GM13976 (cell line): ENCODE measurements around the gene MTAP.

Experiments used
- DNase-seq: peaks from one replicate; pipeline ENCODE4 v3.0.0; 2012; ENCODE audit warnings: low spot score
- in situ Hi-C: fragments of 300-500 bp; cut with MboI; formaldehyde crosslinking; loops from one replicate; pipeline ENCODE4 v1.12.0; 2022; ENCODE audit warnings: low sequenced_read_pairs, mixed read lengths, inconsistent platforms; ENCODE audit not compliant: unreplicated experiment
- TF ChIP-seq, protein P1 (sequence below): IDR thresholded peaks from 2 replicates; pipeline ENCODE4 v1.5.1; 2012; ENCODE audit warnings: borderline replicate concordance, mild to moderate bottlenecking; ENCODE audit not compliant: insufficient read depth; ENCODE audit errors: extremely low read depth, missing control alignments, control extremely low read depth

MTAP gene

DNA sequence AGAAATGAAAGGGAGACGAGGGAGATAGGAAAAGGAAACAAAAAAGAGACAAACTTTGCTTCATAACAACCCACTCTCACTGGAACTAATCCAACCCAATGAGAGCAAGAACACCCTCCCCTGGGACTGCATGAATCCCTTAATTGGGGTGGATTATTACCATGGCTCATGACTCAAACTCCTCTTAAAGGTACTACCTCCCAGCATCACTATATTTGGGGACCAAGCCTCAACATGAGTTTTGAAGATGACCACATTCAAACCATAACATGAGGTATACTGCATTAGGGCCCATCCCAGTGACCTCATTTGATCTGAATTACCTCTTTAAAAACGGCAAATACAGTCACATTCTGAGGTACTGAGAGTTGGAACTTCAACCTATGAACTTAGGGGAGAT lies 8.0 kb downstream of the MTAP start:
- DNase-seq: no peak
- in situ Hi-C loops: loop anchor here (25.0 kb wide), 2 partner anchors 227 to 652 kb away; no protein-coding TSS in a partner anchor

DNA sequence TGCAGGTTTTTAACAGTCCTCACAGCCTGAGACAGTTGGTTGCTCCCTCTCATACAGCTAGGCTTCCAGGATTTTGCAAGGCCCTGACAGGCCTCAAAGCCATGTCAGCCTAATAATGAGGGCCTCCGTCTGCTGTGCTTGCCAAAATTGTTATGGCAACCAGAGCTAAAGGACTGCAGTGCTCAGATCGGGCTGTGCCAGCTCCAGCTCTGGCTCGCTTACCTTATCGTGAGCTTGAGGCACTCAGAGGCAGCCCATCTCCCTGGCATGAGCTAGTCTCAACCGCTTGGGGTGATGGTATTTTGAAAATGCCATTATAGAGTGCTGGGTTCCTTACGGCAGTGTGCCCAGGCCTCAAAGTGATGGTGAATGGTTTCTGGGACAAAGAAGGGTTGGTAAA lies 8.4 kb downstream of the MTAP start:
- TF ChIP-seq, protein P1, sequence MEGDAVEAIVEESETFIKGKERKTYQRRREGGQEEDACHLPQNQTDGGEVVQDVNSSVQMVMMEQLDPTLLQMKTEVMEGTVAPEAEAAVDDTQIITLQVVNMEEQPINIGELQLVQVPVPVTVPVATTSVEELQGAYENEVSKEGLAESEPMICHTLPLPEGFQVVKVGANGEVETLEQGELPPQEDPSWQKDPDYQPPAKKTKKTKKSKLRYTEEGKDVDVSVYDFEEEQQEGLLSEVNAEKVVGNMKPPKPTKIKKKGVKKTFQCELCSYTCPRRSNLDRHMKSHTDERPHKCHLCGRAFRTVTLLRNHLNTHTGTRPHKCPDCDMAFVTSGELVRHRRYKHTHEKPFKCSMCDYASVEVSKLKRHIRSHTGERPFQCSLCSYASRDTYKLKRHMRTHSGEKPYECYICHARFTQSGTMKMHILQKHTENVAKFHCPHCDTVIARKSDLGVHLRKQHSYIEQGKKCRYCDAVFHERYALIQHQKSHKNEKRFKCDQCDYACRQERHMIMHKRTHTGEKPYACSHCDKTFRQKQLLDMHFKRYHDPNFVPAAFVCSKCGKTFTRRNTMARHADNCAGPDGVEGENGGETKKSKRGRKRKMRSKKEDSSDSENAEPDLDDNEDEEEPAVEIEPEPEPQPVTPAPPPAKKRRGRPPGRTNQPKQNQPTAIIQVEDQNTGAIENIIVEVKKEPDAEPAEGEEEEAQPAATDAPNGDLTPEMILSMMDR: no peak
- in situ Hi-C loops: loop anchor here (25.0 kb wide), 2 partner anchors 226 to 651 kb away; no protein-coding TSS in a partner anchor
- DNase-seq: no peak

More for the DNA sequence above, 8.0 kb downstream of the MTAP start:
- TF ChIP-seq, protein P1: no peak

DNA sequence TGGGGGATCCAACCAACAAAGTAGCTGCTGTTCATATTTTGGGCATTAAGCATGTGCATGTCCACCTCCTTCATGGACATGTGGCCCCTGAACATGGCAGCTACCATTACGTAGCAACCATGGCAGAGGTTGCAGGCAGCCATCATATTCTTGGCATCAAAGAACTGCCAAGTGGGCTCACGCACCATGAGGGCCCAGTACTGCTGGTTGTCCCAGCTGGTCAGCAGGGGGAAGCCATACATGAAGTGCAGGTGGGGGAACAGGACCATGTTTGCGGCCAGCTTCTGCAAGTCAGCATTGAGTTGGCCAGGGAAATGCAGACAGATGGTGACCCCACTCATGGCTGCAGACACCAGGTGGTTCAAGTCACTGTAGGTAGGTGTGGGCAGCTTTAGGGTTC lies 9.5 kb downstream of the MTAP start:
- TF ChIP-seq, protein P1: no peak
- in situ Hi-C loops: loop anchor here (25.0 kb wide), 2 partner anchors 225 to 650 kb away; no protein-coding TSS in a partner anchor
- DNase-seq: no peak

DNA sequence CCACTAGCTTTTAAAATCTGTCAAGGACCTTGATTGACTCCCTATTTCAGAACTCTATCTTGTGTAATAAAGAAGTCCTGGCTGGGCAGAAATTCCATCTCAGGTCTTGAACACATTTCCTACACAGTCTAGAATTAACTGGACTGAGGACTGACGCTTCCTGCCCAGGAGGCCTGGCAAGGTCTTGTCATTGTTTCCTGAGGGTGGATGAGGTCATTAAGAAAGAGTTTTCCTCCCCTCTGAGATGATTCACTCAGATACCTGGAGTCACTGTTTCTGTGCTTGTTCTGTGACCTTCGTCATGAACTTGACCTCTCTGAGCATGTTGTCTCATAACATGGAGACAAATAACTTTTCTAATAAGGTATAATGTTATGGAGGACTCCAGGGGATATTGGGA lies 10.0 kb downstream of the MTAP start:
- in situ Hi-C loops: loop anchor here (25.0 kb wide), 2 partner anchors 225 to 650 kb away; no protein-coding TSS in a partner anchor
- TF ChIP-seq, protein P1: no peak
- DNase-seq: no peak

DNA sequence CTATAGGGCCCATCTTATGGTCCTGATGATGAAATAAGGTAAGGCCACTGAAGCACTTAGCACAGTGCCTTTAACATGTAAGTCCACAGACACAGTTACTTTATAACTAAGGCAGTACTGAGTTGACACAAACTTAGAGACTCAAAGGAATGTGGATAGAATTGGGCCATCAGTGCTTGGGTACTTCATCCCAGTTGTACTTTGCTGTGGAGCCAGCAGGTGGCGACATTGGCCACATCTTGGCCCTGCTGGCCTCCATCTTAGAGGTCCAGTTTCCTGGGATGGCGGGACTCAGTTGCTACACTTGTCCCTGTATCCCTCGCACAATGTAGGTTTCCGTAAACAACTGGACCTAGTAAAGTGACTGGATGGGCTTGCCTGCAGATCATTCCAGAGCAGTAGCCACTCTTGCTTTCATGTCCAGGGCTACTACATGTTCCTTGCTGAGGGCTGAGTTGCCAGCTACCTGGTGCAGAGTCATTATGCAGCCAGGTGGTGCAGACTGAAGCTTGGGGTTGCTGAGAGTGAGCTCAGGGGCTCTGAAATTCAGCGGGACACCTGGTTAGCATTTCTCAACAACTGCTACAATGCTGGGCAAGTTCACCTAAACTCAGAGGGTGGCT lies 10.6 kb downstream of the MTAP start:
- DNase-seq: peak; percentile 59
- TF ChIP-seq, protein P1: peak; percentile 85
- in situ Hi-C loops: loop anchor here (25.0 kb wide), 2 partner anchors 224 to 649 kb away; no protein-coding TSS in a partner anchor

DNA sequence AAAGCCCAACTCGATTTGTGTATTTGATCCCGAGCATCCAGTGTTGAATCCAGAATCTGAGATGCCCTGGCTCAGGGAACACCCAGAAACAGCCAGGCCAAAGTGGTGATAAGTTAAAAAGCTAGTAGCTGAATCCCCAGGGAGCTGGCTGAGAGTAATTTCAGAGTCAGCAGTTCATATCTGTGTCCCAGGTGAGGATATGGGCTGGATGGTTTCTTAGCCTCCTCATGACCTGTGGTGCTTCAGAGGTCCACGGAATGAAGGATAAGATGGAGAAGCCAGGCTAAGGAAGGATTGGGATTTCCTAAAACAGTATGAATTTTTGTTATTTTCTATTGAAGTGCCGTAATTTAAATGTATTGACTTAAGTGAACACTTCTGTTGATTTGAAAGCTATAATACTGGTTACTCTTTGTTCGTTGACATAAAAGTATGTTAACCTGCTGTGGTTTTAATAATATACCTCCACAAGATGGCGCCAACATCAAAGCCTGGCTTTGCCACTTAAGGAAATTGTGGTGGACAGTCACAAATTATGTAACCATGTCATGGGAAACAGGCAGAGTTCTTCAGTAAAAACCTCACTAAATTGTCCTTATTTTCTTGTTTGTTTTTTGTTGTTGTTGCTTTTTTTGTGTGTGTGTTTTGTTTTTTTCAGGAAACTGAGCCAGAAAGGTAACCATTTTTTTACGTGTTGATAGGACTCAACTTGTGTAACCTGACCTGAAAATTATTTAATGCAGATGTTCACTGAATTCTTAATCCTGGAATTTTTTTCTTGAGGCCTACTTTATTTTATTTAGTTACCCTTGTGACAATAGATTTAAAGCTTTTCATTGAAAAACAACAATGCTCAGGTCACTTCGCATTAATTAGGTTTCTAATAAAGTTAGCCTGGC lies 11.4 kb downstream of the MTAP start:
- DNase-seq: peak; percentile 56
- in situ Hi-C loops: loop anchor here (25.0 kb wide), 2 partner anchors 223 to 648 kb away; no protein-coding TSS in a partner anchor
- TF ChIP-seq, protein P1: peak; percentile 37
